ENCODE data around the gene CBL.

DNA sequence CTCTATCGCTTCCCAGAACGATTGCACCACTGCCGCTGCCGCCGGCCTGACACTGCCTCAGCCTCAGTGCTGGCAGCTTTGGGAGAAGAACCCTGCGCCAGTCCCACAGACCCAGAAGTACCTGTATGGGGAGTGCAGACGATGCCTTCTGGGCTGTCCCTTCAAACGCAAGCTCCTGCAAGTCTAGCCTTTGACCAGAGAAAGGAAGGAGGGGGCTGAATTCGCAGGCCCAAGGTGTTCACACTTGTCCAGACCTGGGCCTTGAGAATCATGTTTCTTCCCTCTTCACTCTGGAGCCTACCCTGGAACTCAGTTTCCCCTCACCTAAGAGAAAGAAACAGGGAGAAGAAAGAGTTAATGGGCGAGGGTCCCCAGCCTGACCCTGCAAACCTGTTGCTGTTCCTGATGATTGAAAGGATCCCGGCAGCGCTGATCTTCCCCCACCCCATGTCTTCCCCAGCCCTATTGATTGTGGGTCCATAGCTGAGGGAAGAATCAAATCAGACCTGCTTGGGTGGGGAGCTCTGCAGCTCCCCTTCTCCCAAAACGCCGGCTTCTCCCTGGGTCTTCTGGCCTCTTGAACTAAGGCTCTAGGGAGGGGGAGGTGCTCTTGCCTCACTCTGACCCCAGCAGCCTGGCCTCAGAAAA, 111.6 kb downstream of the CBL start:
- TF ChIP-seq, protein P1, sequence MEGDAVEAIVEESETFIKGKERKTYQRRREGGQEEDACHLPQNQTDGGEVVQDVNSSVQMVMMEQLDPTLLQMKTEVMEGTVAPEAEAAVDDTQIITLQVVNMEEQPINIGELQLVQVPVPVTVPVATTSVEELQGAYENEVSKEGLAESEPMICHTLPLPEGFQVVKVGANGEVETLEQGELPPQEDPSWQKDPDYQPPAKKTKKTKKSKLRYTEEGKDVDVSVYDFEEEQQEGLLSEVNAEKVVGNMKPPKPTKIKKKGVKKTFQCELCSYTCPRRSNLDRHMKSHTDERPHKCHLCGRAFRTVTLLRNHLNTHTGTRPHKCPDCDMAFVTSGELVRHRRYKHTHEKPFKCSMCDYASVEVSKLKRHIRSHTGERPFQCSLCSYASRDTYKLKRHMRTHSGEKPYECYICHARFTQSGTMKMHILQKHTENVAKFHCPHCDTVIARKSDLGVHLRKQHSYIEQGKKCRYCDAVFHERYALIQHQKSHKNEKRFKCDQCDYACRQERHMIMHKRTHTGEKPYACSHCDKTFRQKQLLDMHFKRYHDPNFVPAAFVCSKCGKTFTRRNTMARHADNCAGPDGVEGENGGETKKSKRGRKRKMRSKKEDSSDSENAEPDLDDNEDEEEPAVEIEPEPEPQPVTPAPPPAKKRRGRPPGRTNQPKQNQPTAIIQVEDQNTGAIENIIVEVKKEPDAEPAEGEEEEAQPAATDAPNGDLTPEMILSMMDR (IDR thresholded peaks at IDR 0.05) = no peak
- TF ChIP-seq POLR2A (IDR thresholded peaks at IDR 0.05) = no peak
